MM.1S (cell line): ENCODE measurements around the gene TMPRSS9.

Experiments used
- DNase-seq: peaks from one replicate; pipeline ENCODE4 v3.0.0-alpha.2; 2015
- H2AFZ ChIP-seq: fragments of 300-600 bp; sonication (generic); 2 replicates; pipeline ENCODE4 v1.6.0; 2016; ENCODE audit warnings: antibody characterized with exemption, low read length
- H3F3A ChIP-seq: fragments of 300-600 bp; sonication (generic); 2 replicates; pipeline ENCODE4 v1.6.1; 2016; ENCODE audit warnings: mild to moderate bottlenecking, antibody characterized with exemption, low read length, moderate library complexity, mixed read lengths; ENCODE audit not compliant: insufficient read depth
- H3K27ac ChIP-seq: fragments of 300-600 bp; sonication (generic); 2 replicates; pipeline ENCODE4 v1.5.1; 2016; ENCODE audit warnings: mild to moderate bottlenecking, low read length
- H3K27me3 ChIP-seq: fragments of 300-600 bp; sonication (generic); replicated peaks from 2 replicates; pipeline ENCODE4 v1.6.0; 2016; ENCODE audit warnings: low read length; ENCODE audit not compliant: insufficient read depth
- H3K36me3 ChIP-seq: fragments of 300-600 bp; sonication (generic); replicated peaks from 2 replicates; pipeline ENCODE4 v1.6.1; 2016; ENCODE audit warnings: mild to moderate bottlenecking, low read length, mixed read lengths; ENCODE audit not compliant: insufficient read depth
- H3K4me1 ChIP-seq: fragments of 300-600 bp; sonication (generic); 2 replicates; pipeline ENCODE4 v1.6.1; 2016; ENCODE audit warnings: low read length, mixed read lengths
- H3K4me2 ChIP-seq: fragments of 300-600 bp; sonication (generic); 2 replicates; pipeline ENCODE4 v1.6.0; 2016; ENCODE audit warnings: low read depth, low read length
- H3K4me3 ChIP-seq: fragments of 300-600 bp; sonication (generic); 2 replicates; pipeline ENCODE4 v1.5.1; 2016; ENCODE audit warnings: low read length, mixed read lengths
- H3K79me2 ChIP-seq: fragments of 300-600 bp; sonication (generic); 2 replicates; pipeline ENCODE4 v1.6.1; 2016; ENCODE audit warnings: mixed run types, low read length, mixed read lengths
- H3K9ac ChIP-seq: fragments of 300-600 bp; sonication (generic); 2 replicates; pipeline ENCODE4 v1.6.1; 2016; ENCODE audit warnings: low read length, mixed read lengths
- H3K9me2 ChIP-seq: fragments of 300-600 bp; sonication (generic); replicated peaks from 2 replicates; pipeline ENCODE4 v1.6.1; 2016; ENCODE audit warnings: mild to moderate bottlenecking, low read length, mixed read lengths; ENCODE audit not compliant: insufficient read depth
- H3K9me3 ChIP-seq: fragments of 300-600 bp; sonication (generic); replicated peaks from 2 replicates; pipeline ENCODE4 v1.6.1; 2016; ENCODE audit warnings: mild to moderate bottlenecking, low read length, mixed read lengths; ENCODE audit not compliant: insufficient read depth
- H4K20me1 ChIP-seq: fragments of 300-600 bp; sonication (generic); 2 replicates; pipeline ENCODE4 v1.6.1; 2016; ENCODE audit warnings: mild to moderate bottlenecking, low read length, moderate library complexity, mixed read lengths; ENCODE audit not compliant: insufficient read depth
- EZH2 ChIP-seq: fragments of 300-600 bp; sonication (generic); optimal IDR thresholded peaks from 2 replicates; pipeline ENCODE3; 2017; ENCODE audit warnings: low read depth, mild to moderate bottlenecking, antibody characterized with exemption, low read length, mixed read lengths
- EZH2phosphoT487 ChIP-seq: fragments of 300-600 bp; sonication (generic); IDR thresholded peaks from 2 replicates; pipeline ENCODE4 v1.6.1; 2018; ENCODE audit warnings: antibody characterized with exemption, low read length
- TF ChIP-seq, protein P1 (sequence below): fragments of 300-600 bp; sonication (generic); IDR thresholded peaks from 2 replicates; pipeline ENCODE4 v1.5.1; 2016; ENCODE audit warnings: antibody characterized with exemption, low read length, mixed read lengths

The TMPRSS9 gene

GRCh38 chr19:2315121-2315817 is 44.8 kb upstream of the TMPRSS9 start:
- no peak overlapping the region for H2AFZ ChIP-seq
- no peak overlapping the region for H3K27ac ChIP-seq
- no peak overlapping the region for H3K9ac ChIP-seq
- H3K4me1 ChIP-seq = no peaks in the 10 kb centered on the region
- H3K9me2 ChIP-seq = no peaks in the 10 kb centered on the region
- TF ChIP-seq EZH2phosphoT487 (no peak), EZH2 (no peak)
- TF ChIP-seq, protein P1, sequence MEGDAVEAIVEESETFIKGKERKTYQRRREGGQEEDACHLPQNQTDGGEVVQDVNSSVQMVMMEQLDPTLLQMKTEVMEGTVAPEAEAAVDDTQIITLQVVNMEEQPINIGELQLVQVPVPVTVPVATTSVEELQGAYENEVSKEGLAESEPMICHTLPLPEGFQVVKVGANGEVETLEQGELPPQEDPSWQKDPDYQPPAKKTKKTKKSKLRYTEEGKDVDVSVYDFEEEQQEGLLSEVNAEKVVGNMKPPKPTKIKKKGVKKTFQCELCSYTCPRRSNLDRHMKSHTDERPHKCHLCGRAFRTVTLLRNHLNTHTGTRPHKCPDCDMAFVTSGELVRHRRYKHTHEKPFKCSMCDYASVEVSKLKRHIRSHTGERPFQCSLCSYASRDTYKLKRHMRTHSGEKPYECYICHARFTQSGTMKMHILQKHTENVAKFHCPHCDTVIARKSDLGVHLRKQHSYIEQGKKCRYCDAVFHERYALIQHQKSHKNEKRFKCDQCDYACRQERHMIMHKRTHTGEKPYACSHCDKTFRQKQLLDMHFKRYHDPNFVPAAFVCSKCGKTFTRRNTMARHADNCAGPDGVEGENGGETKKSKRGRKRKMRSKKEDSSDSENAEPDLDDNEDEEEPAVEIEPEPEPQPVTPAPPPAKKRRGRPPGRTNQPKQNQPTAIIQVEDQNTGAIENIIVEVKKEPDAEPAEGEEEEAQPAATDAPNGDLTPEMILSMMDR = no peak
- H3K4me2 ChIP-seq = no peak overlapping the region
- H3K9me3 ChIP-seq = no peaks in the 10 kb centered on the region
- DNase-seq = no peak
- no peaks in the 10 kb centered on the region for H3K36me3 ChIP-seq
- peaks cover 50% of the 10 kb centered on the region for H3K27me3 ChIP-seq
- H3K4me3 ChIP-seq = no peak overlapping the region
- peaks cover 5% of the 10 kb centered on the region; the same call in 1 of the 2 replicates for H3F3A ChIP-seq
- no peaks in the 10 kb centered on the region for H4K20me1 ChIP-seq
- no peaks in the 10 kb centered on the region for H3K79me2 ChIP-seq

GRCh38 chr19:2315818-2316353 is 44.2 kb upstream of the TMPRSS9 start:
- no peaks in the 10 kb centered on the region for H3K79me2 ChIP-seq
- DNase-seq = peak; percentile 32
- H2AFZ ChIP-seq = no peak overlapping the region
- H3K4me3 ChIP-seq = no peak overlapping the region
- H4K20me1 ChIP-seq = no peaks in the 10 kb centered on the region
- H3K9ac ChIP-seq = no peak overlapping the region
- H3K9me2 ChIP-seq = no peaks in the 10 kb centered on the region
- H3K4me1 ChIP-seq = no peaks in the 10 kb centered on the region
- peaks cover 5% of the 10 kb centered on the region; the same call in 1 of the 2 replicates for H3F3A ChIP-seq
- TF ChIP-seq, protein P1 = peak; percentile 61
- no peak for TF ChIP-seq EZH2
- TF ChIP-seq EZH2phosphoT487 = no peak
- no peaks in the 10 kb centered on the region for H3K9me3 ChIP-seq
- H3K36me3 ChIP-seq = no peaks in the 10 kb centered on the region
- H3K4me2 ChIP-seq = no peak overlapping the region
- H3K27ac ChIP-seq = no peak overlapping the region
- H3K27me3 ChIP-seq = peaks cover 45% of the 10 kb centered on the region

- TF ChIP-seq EZH2 (no peak), EZH2phosphoT487 (no peak)
- TF ChIP-seq, protein P1 = no peak
- peaks cover 34% of the 10 kb centered on the region for H3K27me3 ChIP-seq
- peaks cover 5% of the 10 kb centered on the region; the same call in 1 of the 2 replicates for H3F3A ChIP-seq
- DNase-seq = no peak
- H3K9me3 ChIP-seq = no peaks in the 10 kb centered on the region
- no peak overlapping the region for H3K4me3 ChIP-seq
- H3K36me3 ChIP-seq = no peaks in the 10 kb centered on the region
- H3K27ac ChIP-seq = no peak overlapping the region
- no peak overlapping the region for H3K4me2 ChIP-seq
- H3K9me2 ChIP-seq = no peaks in the 10 kb centered on the region
- no peaks in the 10 kb centered on the region for H4K20me1 ChIP-seq
- no peak overlapping the region for H3K9ac ChIP-seq
- no peak overlapping the region for H2AFZ ChIP-seq
- H3K79me2 ChIP-seq = no peaks in the 10 kb centered on the region
- no peaks in the 10 kb centered on the region for H3K4me1 ChIP-seq
Measured at GRCh38 chr19:2317300-2317699, 42.8 kb upstream of the TMPRSS9 start.
